HEK293T (cell line): ENCODE data around the gene ST8SIA2.

ENCODE experiments used
- ARNT ChIP-seq: fragments of 450-650 bp; IDR thresholded peaks from 2 replicates; pipeline ENCODE4 v1.6.1; 2017; ENCODE audit warnings: mild to moderate bottlenecking
- BHLHE40 ChIP-seq: fragments of 450-650 bp; IDR thresholded peaks from 2 replicates; pipeline ENCODE4 v1.6.1; 2016; ENCODE audit warnings: mild to moderate bottlenecking, moderate library complexity, borderline replicate concordance
- CTBP1 ChIP-seq: fragments of 450-650 bp; IDR thresholded peaks from 2 replicates; pipeline ENCODE4 v1.6.1; 2016; ENCODE audit warnings: borderline replicate concordance
- ELF4 ChIP-seq: fragments of 450-650 bp; IDR thresholded peaks from 2 replicates; pipeline ENCODE4 v1.6.1; 2017; ENCODE audit warnings: antibody characterized with exemption
- FOXK2 ChIP-seq: fragments of 450-650 bp; IDR thresholded peaks from 2 replicates; pipeline ENCODE4 v1.6.1; 2016; ENCODE audit warnings: mild to moderate bottlenecking
- FOXM1 ChIP-seq: fragments of 450-650 bp; IDR thresholded peaks from 2 replicates; pipeline ENCODE4 v1.6.1; 2017; ENCODE audit warnings: mild to moderate bottlenecking, borderline replicate concordance
- HDGF ChIP-seq: fragments of 450-650 bp; IDR thresholded peaks from 2 replicates; pipeline ENCODE4 v1.6.1; 2017; ENCODE audit warnings: antibody characterized with exemption, borderline replicate concordance
- L3MBTL2 ChIP-seq: fragments of 450-650 bp; conservative IDR thresholded peaks from 2 replicates; pipeline ENCODE4 v1.6.1; 2016; ENCODE audit warnings: mild to moderate bottlenecking
- LEF1 ChIP-seq: fragments of 450-650 bp; IDR thresholded peaks from 2 replicates; pipeline ENCODE4 v1.6.1; 2017; ENCODE audit warnings: mild to moderate bottlenecking, borderline replicate concordance
- NFRKB ChIP-seq: fragments of 450-650 bp; IDR thresholded peaks from 2 replicates; pipeline ENCODE4 v1.6.1; 2016; ENCODE audit warnings: mild to moderate bottlenecking, moderate library complexity
- PKNOX1 ChIP-seq: fragments of 450-650 bp; IDR thresholded peaks from 2 replicates; pipeline ENCODE4 v1.6.1; 2016
- SP1 ChIP-seq: fragments of 450-650 bp; IDR thresholded peaks from 2 replicates; pipeline ENCODE4 v1.6.1; 2017
- SUZ12 ChIP-seq: fragments of 450-650 bp; IDR thresholded peaks from 2 replicates; pipeline ENCODE4 v1.6.1; 2016; ENCODE audit warnings: mild to moderate bottlenecking
- TARDBP ChIP-seq: fragments of 450-650 bp; IDR thresholded peaks from 2 replicates; pipeline ENCODE4 v1.6.1; 2016

GRCh38 chr15:92460023-92460422 lies 66.3 kb downstream of the ST8SIA2 start:
- no peak for TF ChIP-seq ARNT
- TF ChIP-seq FOXK2, result no peak
- no peak for TF ChIP-seq ELF4
- TF ChIP-seq NFRKB, result no peak
- no peak for TF ChIP-seq SP1
- TF ChIP-seq BHLHE40, result no peak
- TF ChIP-seq TARDBP, result no peak
- TF ChIP-seq PKNOX1, result no peak
- TF ChIP-seq L3MBTL2, result no peak
- no peak for TF ChIP-seq HDGF
- TF ChIP-seq SUZ12, result no peak
- no peak for TF ChIP-seq FOXM1
- TF ChIP-seq LEF1, result no peak
- no peak for TF ChIP-seq CTBP1
